ENCODE data around the gene NUDCD3. TPM values are rescaled to one million over a fixed set of nuclear protein-coding genes. Genes with fewer than 3 reads are reported as not detected.
"Not testable (repeated sequence)": the region's sequence is repeated elsewhere in the genome, so short reads cannot be mapped to it uniquely, and the experiment has no call there.

NUDCD3 gene
- total RNA-seq, 4 donors from 2014 or later = 44.9 to 92.4 (median 73.0) TPM

DNA sequence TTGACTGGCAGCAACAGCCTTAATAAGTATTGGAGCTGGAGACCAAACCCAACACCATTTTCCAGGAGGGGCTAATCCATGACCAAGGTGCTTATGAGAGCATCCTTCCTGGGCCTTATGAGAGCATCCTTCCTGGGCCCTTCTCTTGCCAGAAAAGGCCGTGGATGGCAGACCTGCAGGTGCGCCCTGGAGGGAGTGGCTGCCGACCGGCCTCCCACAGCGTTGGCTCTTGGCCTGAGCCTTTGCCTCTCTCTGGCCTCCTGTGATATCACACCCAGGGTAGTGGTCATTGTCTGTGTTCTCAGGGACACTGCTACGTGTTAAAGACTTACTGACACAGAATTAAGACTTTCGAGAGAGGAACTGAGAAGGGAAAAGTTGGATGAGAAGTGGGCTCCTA, 22.3 kb upstream of the NUDCD3 start:
- TF ChIP-seq POLR2AphosphoS5 (IDR thresholded peaks at IDR 0.05) (no peak), POLR2A (IDR thresholded peaks at IDR 0.05; ENCODE audit: low read depth) (no peak), EP300 (IDR thresholded peaks at IDR 0.05) (no peak)
- TF ChIP-seq, protein P1, sequence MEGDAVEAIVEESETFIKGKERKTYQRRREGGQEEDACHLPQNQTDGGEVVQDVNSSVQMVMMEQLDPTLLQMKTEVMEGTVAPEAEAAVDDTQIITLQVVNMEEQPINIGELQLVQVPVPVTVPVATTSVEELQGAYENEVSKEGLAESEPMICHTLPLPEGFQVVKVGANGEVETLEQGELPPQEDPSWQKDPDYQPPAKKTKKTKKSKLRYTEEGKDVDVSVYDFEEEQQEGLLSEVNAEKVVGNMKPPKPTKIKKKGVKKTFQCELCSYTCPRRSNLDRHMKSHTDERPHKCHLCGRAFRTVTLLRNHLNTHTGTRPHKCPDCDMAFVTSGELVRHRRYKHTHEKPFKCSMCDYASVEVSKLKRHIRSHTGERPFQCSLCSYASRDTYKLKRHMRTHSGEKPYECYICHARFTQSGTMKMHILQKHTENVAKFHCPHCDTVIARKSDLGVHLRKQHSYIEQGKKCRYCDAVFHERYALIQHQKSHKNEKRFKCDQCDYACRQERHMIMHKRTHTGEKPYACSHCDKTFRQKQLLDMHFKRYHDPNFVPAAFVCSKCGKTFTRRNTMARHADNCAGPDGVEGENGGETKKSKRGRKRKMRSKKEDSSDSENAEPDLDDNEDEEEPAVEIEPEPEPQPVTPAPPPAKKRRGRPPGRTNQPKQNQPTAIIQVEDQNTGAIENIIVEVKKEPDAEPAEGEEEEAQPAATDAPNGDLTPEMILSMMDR (IDR thresholded peaks at IDR 0.05) = no peak
- H3K4me3 ChIP-seq = no peak overlapping the region
- no peaks in the 10 kb centered on the region for H3K27me3 ChIP-seq
- intact Hi-C loops (cut with DNase I) = no loop called here
- H3K27ac ChIP-seq (replicated peaks in 1 of 4) = no peak overlapping the region
- H3K4me1 ChIP-seq = no peaks in the 10 kb centered on the region
- 100% methylated on average over 7 of the region's 7 CpGs for WGBS
- peaks cover 0 to 7% (median 0%) of the 10 kb centered on the region in 4 donors for H3K9me3 ChIP-seq
- H3K36me3 ChIP-seq = peaks cover 0 to 6% (median 0%) of the 10 kb centered on the region in 4 donors
- no peak for DNase-seq (ENCODE audit: extremely low spot score)

DNA sequence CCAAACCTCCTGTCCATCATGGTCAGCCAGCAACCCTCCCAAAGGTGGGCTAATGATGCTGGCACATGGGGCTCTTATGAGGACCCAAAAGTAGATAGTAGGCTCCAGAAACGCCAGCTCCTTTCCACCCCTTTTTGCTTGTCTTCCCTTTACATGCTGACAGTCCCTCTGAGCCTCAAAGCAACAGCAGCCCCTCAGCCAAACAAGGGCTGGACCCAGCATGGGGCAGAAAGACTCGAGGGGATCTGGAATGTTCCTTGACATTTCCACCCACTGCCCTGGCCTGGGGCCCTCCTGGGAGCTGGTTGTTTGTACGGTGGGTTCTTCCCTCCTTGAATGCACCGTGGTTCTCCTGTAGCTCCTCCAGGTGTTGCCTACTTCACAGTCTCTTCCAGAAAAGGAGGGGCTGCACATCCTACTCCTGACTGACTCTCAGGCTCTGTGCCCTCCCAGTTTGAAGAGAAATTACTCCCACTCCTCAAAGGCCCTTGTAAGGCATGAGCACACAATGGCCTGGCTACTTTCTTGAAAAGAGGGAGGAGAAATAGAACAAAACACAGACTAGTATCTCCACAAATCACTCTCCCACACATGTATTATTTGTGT, 21.5 kb upstream of the NUDCD3 start:
- Histone ChIP-seq H3K4me3 (no peak overlapping the region), H3K9me3 (peaks cover 0 to 7% (median 0%) of the 10 kb centered on the region in 4 donors), H3K27ac (replicated peaks in 1 of 4) (no peak overlapping the region), H3K27me3 (no peaks in the 10 kb centered on the region), H3K4me1 (no peaks in the 10 kb centered on the region), H3K36me3 (peaks cover 0 to 6% (median 0%) of the 10 kb centered on the region in 4 donors)
- WGBS = 62% methylated on average over 2 of the region's 4 CpGs
- peak; percentile 60 for DNase-seq (ENCODE audit: extremely low spot score)
- intact Hi-C loops (cut with DNase I) = no loop called here
- TF ChIP-seq EP300 (IDR thresholded peaks at IDR 0.05) (no peak), POLR2A (IDR thresholded peaks at IDR 0.05; ENCODE audit: low read depth) (no peak)

DNA sequence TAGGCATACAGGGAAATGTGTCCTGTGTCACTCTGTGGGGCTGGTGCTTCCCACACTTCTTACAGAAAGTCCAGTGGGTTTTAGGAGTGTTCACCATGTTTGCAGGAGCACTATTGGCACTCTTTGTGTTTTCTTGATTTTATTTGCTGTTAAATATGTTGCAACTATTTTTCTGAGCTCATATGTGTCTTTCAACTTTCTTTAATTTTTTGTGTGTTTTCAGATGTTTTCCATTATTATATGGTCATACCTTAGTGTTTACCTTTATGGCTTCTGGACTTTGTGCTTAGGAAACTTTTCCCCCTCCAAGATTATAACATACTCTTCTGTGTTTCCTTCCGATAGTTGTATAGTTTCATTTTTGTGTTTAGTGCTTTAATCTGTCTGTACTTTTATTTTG, 20.8 kb upstream of the NUDCD3 start:
- no peak for DNase-seq (ENCODE audit: extremely low spot score)
- Histone ChIP-seq H3K36me3 (peaks cover 0 to 6% (median 0%) of the 10 kb centered on the region in 4 donors), H3K27ac (replicated peaks in 1 of 4) (no peak overlapping the region), H3K4me3 (no peak overlapping the region), H3K9me3 (peaks cover 0 to 7% (median 0%) of the 10 kb centered on the region in 4 donors), H3K4me1 (no peaks in the 10 kb centered on the region), H3K27me3 (no peaks in the 10 kb centered on the region)
- WGBS = 89% methylated on average over 1 of the region's 1 CpG
- no peak for TF ChIP-seq POLR2A (IDR thresholded peaks at IDR 0.05; ENCODE audit: low read depth)
- TF ChIP-seq EP300 (IDR thresholded peaks at IDR 0.05) = no peak
- TF ChIP-seq, protein P1 (IDR thresholded peaks at IDR 0.05) = no peak
- TF ChIP-seq POLR2AphosphoS5 (IDR thresholded peaks at IDR 0.05) = no peak
- intact Hi-C loops (cut with DNase I) = no loop called here

DNA sequence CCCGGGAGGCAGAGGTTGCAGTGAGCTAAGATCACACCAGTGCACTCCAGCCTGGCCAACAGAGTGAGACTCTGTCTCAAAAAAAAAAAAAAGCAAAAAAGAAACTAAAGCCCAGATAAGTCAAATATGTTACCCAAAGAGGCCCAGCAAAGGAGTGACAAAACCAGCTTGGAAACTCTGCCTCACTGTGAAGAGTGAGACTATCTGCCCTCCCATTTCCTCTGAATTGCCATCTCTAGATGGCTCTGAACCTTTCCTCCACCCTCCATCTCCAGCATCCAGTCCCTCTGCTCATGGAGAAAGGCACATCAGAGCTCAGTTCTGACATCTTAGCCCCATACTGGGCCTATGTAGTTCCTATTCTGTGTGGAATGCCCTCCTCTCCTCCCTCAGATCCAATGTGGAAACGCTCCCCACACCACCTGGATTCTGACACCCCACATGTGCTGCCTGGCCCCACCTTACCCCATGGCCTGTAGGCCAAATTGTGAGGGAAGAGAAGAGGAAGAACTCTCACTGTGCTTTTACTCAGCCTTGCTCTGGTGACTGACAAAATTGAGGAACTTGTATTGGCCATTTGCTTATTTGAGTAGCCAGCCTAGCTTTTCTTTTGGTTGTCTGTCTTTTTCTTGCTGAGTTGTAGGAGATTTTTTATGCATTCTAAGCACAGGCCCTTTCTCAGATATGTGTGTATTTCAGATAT, 18.0 kb upstream of the NUDCD3 start:
- Histone ChIP-seq H3K4me1 (no peaks in the 10 kb centered on the region), H3K4me3 (no peak overlapping the region), H3K9me3 (peaks cover 0 to 7% (median 0%) of the 10 kb centered on the region in 4 donors), H3K27ac (replicated peaks in 1 of 4) (no peak overlapping the region), H3K36me3 (peaks cover 0 to 6% (median 0%) of the 10 kb centered on the region in 4 donors), H3K27me3 (no peaks in the 10 kb centered on the region)
- DNase-seq (ENCODE audit: extremely low spot score) = no peak
- intact Hi-C loops (cut with DNase I) = no loop called here
- no peak for TF ChIP-seq POLR2AphosphoS5 (IDR thresholded peaks at IDR 0.05)
- no peak for TF ChIP-seq EP300 (IDR thresholded peaks at IDR 0.05)
- TF ChIP-seq, protein P1 (IDR thresholded peaks at IDR 0.05) = no peak
- no peak for TF ChIP-seq POLR2A (IDR thresholded peaks at IDR 0.05; ENCODE audit: low read depth)
- WGBS = 60% methylated on average over 2 of the region's 2 CpGs

DNA sequence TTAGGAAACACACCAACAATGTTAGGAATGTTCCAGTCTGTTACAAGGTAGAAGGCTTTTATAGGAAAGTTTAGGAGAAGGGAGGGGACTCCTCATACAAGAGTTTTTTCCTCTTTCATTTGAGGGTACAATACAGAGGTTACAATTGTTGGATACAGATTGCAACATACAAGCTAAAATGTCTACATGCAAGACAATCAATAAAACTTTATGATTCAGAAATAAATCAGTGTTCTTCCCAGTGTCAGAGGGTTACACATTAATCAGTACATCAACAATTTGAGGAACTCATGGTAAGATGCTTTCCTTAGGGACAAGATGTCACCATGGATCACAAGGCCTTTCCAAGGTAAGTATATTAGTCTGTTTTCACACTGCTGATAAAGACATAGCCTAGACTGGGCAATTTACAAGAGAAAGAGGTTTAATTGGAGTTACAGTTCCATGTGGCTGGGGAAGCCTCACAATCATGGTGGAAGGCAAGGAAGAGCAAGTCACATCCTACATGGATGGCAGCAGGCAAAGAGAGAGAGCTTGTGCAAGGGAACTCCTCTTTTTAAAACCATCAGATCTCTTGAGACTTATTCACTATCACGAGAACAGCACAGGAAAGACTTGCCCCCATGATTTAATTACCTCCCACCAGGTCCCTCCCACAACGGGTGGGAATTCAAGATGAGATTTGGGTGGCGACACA, 16.3 kb upstream of the NUDCD3 start:
- H3K36me3 ChIP-seq; H3K4me1 ChIP-seq; H3K4me3 ChIP-seq; H3K27me3 ChIP-seq; intact Hi-C loops (cut with DNase I); H3K9me3 ChIP-seq; DNase-seq (ENCODE audit: extremely low spot score); H3K27ac ChIP-seq (replicated peaks in 1 of 4): not testable (repeated sequence)
- 73% methylated on average over 3 of the region's 3 CpGs for WGBS

Measured in esophagus muscularis mucosa (tissue), 4 donors.